Transverse colon (tissue), 4 donors: ENCODE results near the gene TRAK1.

Experiments used
- CTCF ChIP-seq, 5 experiments: fragments of 200-600 bp in 3 of 5; fragments of 450-650 bp in 2 of 5; sonication (generic) in 3 of 5; IDR thresholded peaks; 1 replicate in 2 of 5; 2 replicates in 3 of 5; pipeline ENCODE4 v1.5.1; 2016 to 2017; ENCODE audit warnings: antibody characterized with exemption in 5 of 5, inconsistent platforms in 3 of 5, mild to moderate bottlenecking in 2 of 5, moderate library complexity in 1 of 5
- POLR2A ChIP-seq: fragments of 450-650 bp; IDR thresholded peaks from one replicate; pipeline ENCODE4 v1.6.1; 2016; ENCODE audit warnings: antibody characterized with exemption, mild to moderate bottlenecking, moderate library complexity
- POLR2AphosphoS5 ChIP-seq, 3 donors: sonication (generic); formaldehyde crosslinking; IDR thresholded peaks; one replicate each; pipeline ENCODE4 v1.6.1; 2016; ENCODE audit warnings: antibody characterized with exemption in 3 of 3

- TF ChIP-seq CTCF (IDR thresholded peaks at IDR 0.05) (no peak), POLR2AphosphoS5 (IDR thresholded peaks at IDR 0.05) (no peak), POLR2A (no peak)
Observed at GRCh38 chr3:42229266-42229941, 138.2 kb downstream of the TRAK1 start.
